IMR-90 (cell line): ENCODE data around the gene FBXW11. TPM values are rescaled to one million over a fixed set of nuclear protein-coding genes. Genes with fewer than 3 reads are reported as not detected.

Source experiments
- ATAC-seq: fragments of 200-7000 bp; cut with Tn5 transposase; 2 replicates; pipeline ENCODE4 v1.9.1; 2020; ENCODE audit warnings: low read depth, mild to moderate bottlenecking, moderate library complexity
- BruUV-seq: library from RNA; stranded (reverse); fragments of 400-500 nt; replicated peaks from 2 replicates; lab custom pipeline; 2021; lab: Mats Ljungman, UMichigan
- CTCF ChIA-PET: fragments of 300-600 bp; formaldehyde crosslinking; extraction: SDS; loops from one replicate; lab custom pipeline; 2021; ENCODE audit warnings: antibody characterized with exemption; lab: Yijun Ruan, JAX
- POLR2A ChIA-PET: fragments of 300-600 bp; sonication (Branson Sonifier 250); formaldehyde crosslinking; loops from one replicate; lab custom pipeline; 2022; ENCODE audit warnings: antibody characterized with exemption; ENCODE audit not compliant: unreplicated experiment; lab: Charles Lee
- DNase-seq: peaks from one replicate; pipeline ENCODE4 v3.0.0; 2013
- H2AFZ ChIP-seq: replicated peaks from 2 replicates; pipeline ENCODE3; 2013; ENCODE audit warnings: low read length, mild to moderate bottlenecking; ENCODE audit not compliant: poor library complexity
- H2AK5ac ChIP-seq: 2 replicates; pipeline ENCODE4 v1.6.1; 2013; ENCODE audit warnings: low read depth, low read length, inconsistent platforms
- H2AK9ac ChIP-seq: replicated peaks from 2 replicates; pipeline ENCODE3; 2013; ENCODE audit warnings: mild to moderate bottlenecking, low read depth, low read length, moderate library complexity; ENCODE audit not compliant: poor library complexity
- H2BK120ac ChIP-seq: 2 replicates; pipeline ENCODE4 v1.6.1; 2013; ENCODE audit warnings: low read depth, low read length, inconsistent platforms
- H2BK15ac ChIP-seq: 3 replicates; pipeline ENCODE4 v1.6.1; 2013; ENCODE audit warnings: low read depth, low read length, inconsistent platforms
- H2BK20ac ChIP-seq: 2 replicates; pipeline ENCODE4 v1.6.1; 2013; ENCODE audit warnings: low read depth, mild to moderate bottlenecking, inconsistent platforms, low read length, moderate library complexity
- H2BK5ac ChIP-seq: 2 replicates; pipeline ENCODE4 v1.6.1; 2013; ENCODE audit warnings: mild to moderate bottlenecking, low read depth, low read length, inconsistent platforms; ENCODE audit not compliant: poor library complexity, severe bottlenecking
- H3K14ac ChIP-seq: replicated peaks from 2 replicates; pipeline ENCODE4 v1.6.1; 2013; ENCODE audit warnings: low read depth, low read length, inconsistent platforms
- H3K18ac ChIP-seq: 2 replicates; pipeline ENCODE4 v1.6.1; 2013; ENCODE audit warnings: low read depth, low read length, control low read depth
- H3K23ac ChIP-seq: 2 replicates; pipeline ENCODE4 v1.6.1; 2013; ENCODE audit warnings: low read depth, low read length, inconsistent platforms
- H3K27ac ChIP-seq: 2 replicates; pipeline ENCODE4 v1.5.1; 2013; ENCODE audit warnings: mild to moderate bottlenecking, control low read depth, low read length; ENCODE audit not compliant: insufficient read depth
- H3K27me3 ChIP-seq: 2 replicates; pipeline ENCODE4 v1.6.1; 2013; ENCODE audit warnings: low read length; ENCODE audit not compliant: control insufficient read depth, insufficient read depth
- H3K36me3 ChIP-seq: 2 replicates; pipeline ENCODE4 v1.6.1; 2013; ENCODE audit warnings: low read length, mixed read lengths; ENCODE audit not compliant: control insufficient read depth, insufficient read depth
- H3K4ac ChIP-seq: 2 replicates; pipeline ENCODE4 v1.6.1; 2013; ENCODE audit warnings: low read depth, low read length, inconsistent platforms
- H3K4me1 ChIP-seq: 2 replicates; pipeline ENCODE4 v1.6.1; 2013; ENCODE audit warnings: low read length, mixed read lengths; ENCODE audit not compliant: control insufficient read depth, insufficient read depth
- H3K4me2 ChIP-seq: 2 replicates; pipeline ENCODE4 v1.6.1; 2013; ENCODE audit warnings: low read depth, mild to moderate bottlenecking, control low read depth, low read length, moderate library complexity
- H3K4me3 ChIP-seq: 2 replicates; pipeline ENCODE4 v1.5.1; 2013; ENCODE audit warnings: low read depth, mild to moderate bottlenecking, control low read depth, low read length, moderate library complexity; ENCODE audit not compliant: insufficient read depth
- H3K56ac ChIP-seq: 2 replicates; pipeline ENCODE4 v1.6.1; 2013; ENCODE audit warnings: low read length, inconsistent platforms; ENCODE audit not compliant: insufficient read depth; ENCODE audit errors: extremely low read depth
- H3K79me1 ChIP-seq, 2 experiments: 2 replicates each; pipeline ENCODE4 v1.6.1; 2013; ENCODE audit warnings: low read length in 2 of 2, inconsistent platforms in 1 of 2, low read depth in 1 of 2
- H3K9ac ChIP-seq: 2 replicates; pipeline ENCODE4 v1.6.1; 2013; ENCODE audit warnings: low read depth, low read length, control low read depth
- H3K9me1 ChIP-seq: 2 replicates; pipeline ENCODE4 v1.6.1; 2013; ENCODE audit warnings: low read length, inconsistent platforms; ENCODE audit not compliant: insufficient read depth
- H3K9me3 ChIP-seq: 2 replicates; pipeline ENCODE4 v1.6.1; 2013; ENCODE audit warnings: low read length; ENCODE audit not compliant: control insufficient read depth, insufficient read depth
- H4K20me1 ChIP-seq: 2 replicates; pipeline ENCODE4 v1.6.1; 2013; ENCODE audit warnings: low read length, inconsistent platforms; ENCODE audit not compliant: insufficient read depth
- H4K5ac ChIP-seq: 2 replicates; pipeline ENCODE4 v1.6.1; 2013; ENCODE audit warnings: mild to moderate bottlenecking, low read depth, low read length, control low read depth
- H4K8ac ChIP-seq, 2 experiments: 2 replicates each; pipeline ENCODE4 v1.6.1; 2013; ENCODE audit warnings: low read depth in 2 of 2, low read length in 2 of 2, control low read depth in 1 of 2, inconsistent platforms in 1 of 2
- H4K91ac ChIP-seq: 2 replicates; pipeline ENCODE4 v1.6.1; 2013; ENCODE audit warnings: low read depth, low read length, inconsistent platforms; ENCODE audit not compliant: insufficient read depth
- CHD1 ChIP-seq: IDR thresholded peaks from 2 replicates; pipeline ENCODE4 v1.6.1; 2012; ENCODE audit warnings: low read depth, low read length, improper control_type of control experiment
- CTCF ChIP-seq: conservative IDR thresholded peaks from 2 replicates; pipeline ENCODE4 v1.5.1; 2012; ENCODE audit warnings: mild to moderate bottlenecking, low read depth, low read length, improper control_type of control experiment
- ELK1 ChIP-seq: fragments of 150-350 bp; IDR thresholded peaks from 2 replicates; pipeline ENCODE4 v1.6.1; 2016; ENCODE audit warnings: low read depth, mild to moderate bottlenecking, low read length, moderate library complexity, borderline replicate concordance
- MXI1 ChIP-seq: IDR thresholded peaks from 2 replicates; pipeline ENCODE4 v1.6.1; 2012; ENCODE audit warnings: low read depth, mild to moderate bottlenecking, low read length, moderate library complexity, borderline replicate concordance
- NFE2L2 ChIP-seq: fragments of 150-350 bp; IDR thresholded peaks from 2 replicates; pipeline ENCODE4 v1.6.1; 2016; ENCODE audit warnings: low read depth, mild to moderate bottlenecking, low read length
- POLR2A ChIP-seq: IDR thresholded peaks from 2 replicates; pipeline ENCODE4 v1.6.1; 2012; ENCODE audit warnings: mild to moderate bottlenecking, low read depth, low read length
- WGBS, 2 experiments: methylation state at CpG; one replicate each; pipeline versions ENCODE4 v1.1.5 to v1.1.7; 2013; ENCODE audit warnings: missing lambda C conversion rate in 2 of 2; ENCODE audit not compliant: insufficient read length in 1 of 2; ENCODE audit errors: extremely low coverage in 2 of 2; 5-methylcytosine and 5-hydroxymethylcytosine counted together
- dilution Hi-C: fragments of 300-500 bp; cut with HindIII; formaldehyde crosslinking; loops from one replicate; pipeline ENCODE4 v1.14.3; 2018; ENCODE audit warnings: low sequenced_read_pairs; ENCODE audit not compliant: unreplicated experiment
- in situ Hi-C: fragments of 300-500 bp; cut with MboI; formaldehyde crosslinking; loops from 3 replicates; pipeline ENCODE4 v1.14.3; 2019; ENCODE audit warnings: low sequenced_read_pairs, inconsistent platforms, mixed read lengths
- intact Hi-C: fragments of 100-400 bp; cut with micrococcal nuclease; formaldehyde crosslinking; loops from 2 replicates; pipeline ENCODE4 v1.10.0; 2022
- polyA plus RNA-seq, 3 experiments: library from polyadenylated mRNA; depleted of rRNA; stranded (reverse); fragments of >200 nt; gene quantifications; 2 replicates each; pipeline ENCODE4 v1.2.3, GENCODE V29; 2012; ENCODE audit warnings: low replicate concordance in 1 of 3
- total RNA-seq: library from RNA; depleted of rRNA; stranded (reverse); fragments of >200 nt; gene quantifications from 2 replicates; pipeline ENCODE4 v1.2.3, GENCODE V29; 2012
- TF ChIP-seq, protein P1 (sequence below): fragments of 150-350 bp; IDR thresholded peaks from 2 replicates; pipeline ENCODE4 v1.6.1; 2017; ENCODE audit warnings: mild to moderate bottlenecking, antibody characterized with exemption, low read length, low read depth

Gene FBXW11
- total and polyA plus RNA-seq, 2 of the 4 experiments (the other 2 are of a cell fraction): 34.3 to 97.1 TPM

DNA sequence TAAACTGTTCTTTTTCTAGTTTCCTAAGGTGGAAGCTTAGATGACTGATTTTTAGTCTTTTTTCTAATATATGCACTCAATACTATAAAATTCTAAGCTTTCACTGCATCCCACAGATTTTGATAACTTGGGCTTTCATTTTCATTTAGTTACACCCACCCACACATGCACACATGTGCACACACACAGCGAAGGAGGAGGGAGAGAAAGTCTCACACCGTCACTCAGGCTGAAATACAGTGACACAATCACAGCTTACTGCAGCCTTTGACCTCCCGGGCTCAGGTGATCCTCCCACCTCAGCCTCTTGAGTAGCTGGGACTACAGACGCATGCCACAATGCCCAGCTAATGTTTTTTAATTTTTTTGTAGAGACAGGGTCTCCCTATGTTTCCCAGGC lies 124.3 kb downstream of the FBXW11 start:
- H3K56ac ChIP-seq: no peak overlapping the region
- no peak for ATAC-seq
- H2BK5ac ChIP-seq: no peak overlapping the region
- H4K5ac ChIP-seq: no peak overlapping the region
- H4K8ac ChIP-seq: no peak overlapping the region
- H3K27me3 ChIP-seq: no peaks in the 10 kb centered on the region
- ChIA-PET POLR2A (interaction anchor here (0.5 kb wide), 1 partner anchor 17 kb away, joined by 3 read pairs; no protein-coding TSS in a partner anchor), CTCF (no interaction called here)
- TF ChIP-seq ELK1 (no peak), CTCF (no peak), NFE2L2 (no peak), CHD1 (no peak), POLR2A (no peak), MXI1 (no peak)
- TF ChIP-seq, protein P1, sequence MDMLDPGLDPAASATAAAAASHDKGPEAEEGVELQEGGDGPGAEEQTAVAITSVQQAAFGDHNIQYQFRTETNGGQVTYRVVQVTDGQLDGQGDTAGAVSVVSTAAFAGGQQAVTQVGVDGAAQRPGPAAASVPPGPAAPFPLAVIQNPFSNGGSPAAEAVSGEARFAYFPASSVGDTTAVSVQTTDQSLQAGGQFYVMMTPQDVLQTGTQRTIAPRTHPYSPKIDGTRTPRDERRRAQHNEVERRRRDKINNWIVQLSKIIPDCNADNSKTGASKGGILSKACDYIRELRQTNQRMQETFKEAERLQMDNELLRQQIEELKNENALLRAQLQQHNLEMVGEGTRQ: no peak
- no peak for DNase-seq
- no peak overlapping the region for H2BK15ac ChIP-seq
- H3K27ac ChIP-seq: no peak overlapping the region
- no peaks in the 10 kb centered on the region for H3K9me3 ChIP-seq
- H3K18ac ChIP-seq: no peak overlapping the region
- no peak overlapping the region for H3K4me2 ChIP-seq
- H3K14ac ChIP-seq: no peak overlapping the region
- no peak overlapping the region for H3K9ac ChIP-seq
- no peak overlapping the region for H2AK5ac ChIP-seq
- H3K23ac ChIP-seq: no peak overlapping the region
- peaks cover 13% of the 10 kb centered on the region for H3K36me3 ChIP-seq
- 0 out of 2 replicates have a peak, but pooled peaks cover 4% of the 10 kb centered on the region for H3K9me1 ChIP-seq
- no peak overlapping the region for H2BK20ac ChIP-seq
- no peak overlapping the region for H3K4ac ChIP-seq
- peaks cover 3% of the 10 kb centered on the region in 2 experiments; a peak in 3 of 4 replicates for H3K79me1 ChIP-seq
- H2AK9ac ChIP-seq: no peak overlapping the region
- dilution Hi-C loops: no loop called here
- no peak overlapping the region for H4K91ac ChIP-seq
- intact Hi-C loops: no loop called here
- no peak overlapping the region for H3K4me3 ChIP-seq
- H4K20me1 ChIP-seq: no peaks in the 10 kb centered on the region; the same call in 1 of the 2 replicates
- no peaks in the 10 kb centered on the region for H3K4me1 ChIP-seq
- WGBS, 2 experiments: no CpG with 5 or more reads among the region's 4 CpGs
- in situ Hi-C loops: no loop called here
- H2AFZ ChIP-seq: no peak overlapping the region
- no TSS peak for BruUV-seq
- no peak overlapping the region for H2BK120ac ChIP-seq
